Activated CD4-positive, alpha-beta T cell treated with anti-CD3 and anti-CD28 coated beads, Interleukin-2, Interleukin-4, amounts not matched to agents 100 ng/mL and 50 ng/mL, durations not matched to agents 16 hours and 8 hours (primary cell): Measurements from ENCODE around the gene PARP2.

ENCODE experiments used
- DNase-seq: peaks from one replicate; pipeline ENCODE4 v3.0.0-alpha.2; 2020; ENCODE audit warnings: low spot score

The PARP2 gene

DNA sequence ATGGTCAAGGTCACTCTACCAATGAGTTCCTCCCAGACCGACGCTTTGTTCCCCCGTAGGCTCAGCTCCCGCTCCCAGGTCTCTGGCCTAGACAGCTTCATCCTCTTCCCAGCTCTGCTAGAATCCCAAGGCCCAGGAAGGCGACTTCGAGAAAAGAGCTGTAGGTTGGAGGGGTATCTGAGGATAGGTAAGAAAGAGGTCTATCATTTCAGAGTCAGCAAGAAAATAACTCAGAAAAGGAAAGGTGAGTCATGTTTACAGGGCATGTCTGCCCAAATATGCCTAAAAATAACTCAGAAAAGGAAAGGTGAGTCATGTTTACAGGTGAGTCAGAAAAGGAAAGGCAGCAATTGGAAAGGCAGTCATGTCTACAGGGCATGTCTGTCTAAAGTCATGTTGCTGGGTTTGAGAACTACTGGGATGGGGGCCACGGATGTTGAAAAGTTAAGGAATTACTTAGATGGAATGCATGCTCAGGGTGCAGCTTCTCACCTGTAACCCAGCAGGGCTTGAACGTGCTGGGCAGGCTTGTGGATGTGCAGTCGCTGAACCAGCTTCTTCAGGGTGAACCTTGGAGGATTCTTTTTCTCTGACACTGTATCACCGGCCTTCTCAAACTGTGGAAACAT, 57.6 kb downstream of the PARP2 start:
- peak; percentile 79 for DNase-seq

DNA sequence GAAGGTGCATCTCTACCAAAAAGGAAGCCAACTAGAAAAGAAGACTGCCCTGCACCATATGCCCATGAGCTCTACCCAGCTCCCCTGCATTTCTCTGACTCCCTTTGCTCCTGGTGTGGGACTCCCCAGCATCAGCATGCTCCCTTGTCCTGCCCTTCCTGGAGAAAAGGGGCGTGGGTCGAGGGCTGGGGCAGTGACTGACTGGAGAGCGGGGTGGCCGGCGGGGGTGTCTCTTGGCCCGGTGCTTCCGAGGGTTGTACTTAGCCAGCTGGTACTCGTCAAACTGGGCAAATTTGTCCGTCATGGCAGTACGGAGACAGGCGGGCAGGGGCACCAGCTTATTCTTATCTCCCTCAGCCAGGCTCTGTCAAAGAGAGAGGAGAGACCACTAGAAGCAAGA, 60.1 kb downstream of the PARP2 start:
- DNase-seq, result no peak
